Gastrocnemius medialis (tissue), 4 donors: Measurements from ENCODE around the gene PDCD7. TPM values are rescaled to one million over a fixed set of nuclear protein-coding genes. Genes with fewer than 3 reads are reported as not detected.

Experiments used
- ATAC-seq, 2 donors: fragments of 150-250 bp; one replicate each; pipeline ENCODE4 v1.9.1; 2016
- DNase-seq, 2 donors: peaks; one replicate each; pipeline ENCODE4 v3.0.0-alpha.2; 2019
- H3K27ac ChIP-seq, 4 donors: fragments of 200-600 bp; sonication (generic); 1 replicate in 1 of 4; 2 replicates in 3 of 4; pipeline ENCODE4 v1.5.1; 2016 to 2018; ENCODE audit warnings: mild to moderate bottlenecking in 2 of 4, moderate library complexity in 1 of 4
- H3K27me3 ChIP-seq, 3 donors: fragments of 200-600 bp; sonication (generic) in 2 of 3; 1 replicate in 1 of 3; 2 replicates in 2 of 3; pipeline versions ENCODE4 v1.5.1 to v1.6.0; 2016 to 2019; ENCODE audit warnings: mild to moderate bottlenecking in 1 of 3, moderate library complexity in 1 of 3
- H3K36me3 ChIP-seq, 2 donors: fragments of 200-600 bp; sonication (generic) in 1 of 2; one replicate each; pipeline ENCODE4 v1.5.1; 2017 to 2018
- H3K4me1 ChIP-seq, 2 donors: fragments of 200-600 bp; sonication (generic) in 1 of 2; one replicate each; pipeline ENCODE4 v1.5.1; 2016 to 2017; ENCODE audit warnings: mild to moderate bottlenecking in 2 of 2
- H3K4me3 ChIP-seq, 4 donors: fragments of 200-600 bp; sonication (generic) in 3 of 4; 1 replicate in 1 of 4; 2 replicates in 3 of 4; pipeline ENCODE4 v1.5.1; 2016 to 2019; ENCODE audit warnings: mild to moderate bottlenecking in 2 of 4
- H3K9me3 ChIP-seq, 3 donors: fragments of 200-600 bp; sonication (generic) in 2 of 3; 1 replicate in 1 of 3; 2 replicates in 2 of 3; pipeline ENCODE4 v1.5.1; 2016 to 2019
- CTCF ChIP-seq, 5 experiments: fragments of 450-650 bp in 3 of 5; fragments of 200-600 bp in 2 of 5; sonication (generic) in 2 of 5; IDR thresholded peaks in 4 of 5; conservative IDR thresholded peaks in 1 of 5; 1 replicate in 4 of 5; 2 replicates in 1 of 5; pipeline ENCODE4 v1.5.1; 2016 to 2019; ENCODE audit warnings: antibody characterized with exemption in 5 of 5, mild to moderate bottlenecking in 3 of 5, moderate library complexity in 3 of 5
- POLR2A ChIP-seq, 2 donors: fragments of 450-650 bp; IDR thresholded peaks; one replicate each; pipeline ENCODE4 v1.6.1; 2017; ENCODE audit warnings: antibody characterized with exemption in 2 of 2, mild to moderate bottlenecking in 2 of 2, moderate library complexity in 2 of 2
- in situ Hi-C, 4 donors: fragments of 200-750 bp; cut with MboI; loops; one replicate each; pipeline versions ENCODE4 v1.15.0 to v1.8.0; 2017; ENCODE audit warnings: low sequenced_read_pairs in 4 of 4
- intact Hi-C: fragments of 100-400 bp; cut with DNase I; formaldehyde crosslinking; loops from one replicate; pipeline ENCODE4 v1.15.1; 2023; ENCODE audit warnings: low total_unique reads
- total RNA-seq, 4 donors: library from RNA; depleted of rRNA; stranded (reverse); fragments of >200 nt; gene quantifications; one replicate each; pipeline versions ENCODE4 v1.1.0 to v1.2.3, GENCODE V29; 2016

PDCD7 gene
- total RNA-seq, 4 donors from 2014 or later, result 10.4 to 15.7 (median 12.4) TPM

- in situ Hi-C loops (no loop called here), intact Hi-C loops (no loop called here)
- DNase-seq (no peak), ATAC-seq (no peak)
- Histone ChIP-seq H3K9me3 (no peaks in the 10 kb centered on the region), H3K36me3 (peaks cover 0 to 68% of the 10 kb centered on the region in 2 donors), H3K4me3 (no peak overlapping the region), H3K4me1 (peaks cover 4 to 7% of the 10 kb centered on the region in 2 donors), H3K27me3 (no peaks in the 10 kb centered on the region), H3K27ac (no peak overlapping the region)
- TF ChIP-seq POLR2A (IDR thresholded peaks at IDR 0.05) (no peak), CTCF (IDR thresholded peaks at IDR 0.05 in 4 of 5, conservative IDR thresholded peaks at IDR 0.05 in 1 of 5) (no peak)
These were observed 42.4 kb upstream of the PDCD7 start for GRCh38 chr15:65176056-65176455.

GRCh38 chr15:65175511-65175910 lies 41.9 kb upstream of the PDCD7 start:
- Histone ChIP-seq H3K4me3 (no peak overlapping the region), H3K9me3 (no peaks in the 10 kb centered on the region), H3K27me3 (no peaks in the 10 kb centered on the region), H3K4me1 (peaks cover 3 to 5% of the 10 kb centered on the region in 2 donors), H3K36me3 (peaks cover 0 to 68% of the 10 kb centered on the region in 2 donors), H3K27ac (no peak overlapping the region)
- DNase-seq (no peak), ATAC-seq (no peak)
- TF ChIP-seq CTCF (IDR thresholded peaks at IDR 0.05 in 4 of 5, conservative IDR thresholded peaks at IDR 0.05 in 1 of 5) (no peak), POLR2A (IDR thresholded peaks at IDR 0.05) (no peak)
- in situ Hi-C loops, result no loop called here
- intact Hi-C loops, result no loop called here

GRCh38 chr15:65174509-65174908 lies 40.9 kb upstream of the PDCD7 start:
- Histone ChIP-seq H3K4me1 (peaks cover 3% of the 10 kb centered on the region in 2 donors), H3K27ac (no peak overlapping the region), H3K27me3 (no peaks in the 10 kb centered on the region), H3K4me3 (no peak overlapping the region), H3K36me3 (peaks cover 0 to 69% of the 10 kb centered on the region in 2 donors), H3K9me3 (no peaks in the 10 kb centered on the region)
- ATAC-seq (no peak), DNase-seq (no peak)
- intact Hi-C loops, result no loop called here
- in situ Hi-C loops, result no loop called here
- no peak for TF ChIP-seq POLR2A (IDR thresholded peaks at IDR 0.05)
- no peak for TF ChIP-seq CTCF (IDR thresholded peaks at IDR 0.05 in 4 of 5, conservative IDR thresholded peaks at IDR 0.05 in 1 of 5)

GRCh38 chr15:65172531-65172930 lies 38.9 kb upstream of the PDCD7 start:
- in situ Hi-C loops (no loop called here), intact Hi-C loops (no loop called here)
- no peaks in the 10 kb centered on the region for H3K9me3 ChIP-seq
- no peaks in the 10 kb centered on the region for H3K27me3 ChIP-seq
- H3K4me1 ChIP-seq, result no peaks in the 10 kb centered on the region
- no peak for ATAC-seq
- no peak overlapping the region for H3K27ac ChIP-seq
- H3K36me3 ChIP-seq, result peaks cover 0 to 56% of the 10 kb centered on the region in 2 donors
- H3K4me3 ChIP-seq, result no peak overlapping the region
- DNase-seq, result no peak
- TF ChIP-seq CTCF (IDR thresholded peaks at IDR 0.05 in 4 of 5, conservative IDR thresholded peaks at IDR 0.05 in 1 of 5) (no peak), POLR2A (IDR thresholded peaks at IDR 0.05) (no peak)

GRCh38 chr15:65171428-65171827 lies 37.8 kb upstream of the PDCD7 start:
- in situ Hi-C loops (no loop called here), intact Hi-C loops (no loop called here)
- H3K4me3 ChIP-seq, result no peak overlapping the region
- no peaks in the 10 kb centered on the region for H3K9me3 ChIP-seq
- TF ChIP-seq CTCF (IDR thresholded peaks at IDR 0.05 in 4 of 5, conservative IDR thresholded peaks at IDR 0.05 in 1 of 5) (no peak), POLR2A (IDR thresholded peaks at IDR 0.05) (no peak)
- ATAC-seq, result no peak
- H3K36me3 ChIP-seq, result peaks cover 0 to 46% of the 10 kb centered on the region in 2 donors
- DNase-seq, result no peak
- H3K27me3 ChIP-seq, result no peaks in the 10 kb centered on the region
- no peak overlapping the region for H3K27ac ChIP-seq
- H3K4me1 ChIP-seq, result peaks cover 0 to under 1% of the 10 kb centered on the region in 2 donors
